GM12874 (cell line): ENCODE results near the gene TGM4.

Source experiments
- CTCF ChIP-seq: IDR thresholded peaks from 2 replicates; pipeline ENCODE4 v1.5.1; 2011; ENCODE audit warnings: low read depth, mild to moderate bottlenecking, control low read depth, low read length, moderate library complexity; ENCODE audit not compliant: insufficient read depth

Gene TGM4

GRCh38 chr3:44894485-44894884 is 20.1 kb downstream of the TGM4 start:
- no peak for TF ChIP-seq CTCF

DNA sequence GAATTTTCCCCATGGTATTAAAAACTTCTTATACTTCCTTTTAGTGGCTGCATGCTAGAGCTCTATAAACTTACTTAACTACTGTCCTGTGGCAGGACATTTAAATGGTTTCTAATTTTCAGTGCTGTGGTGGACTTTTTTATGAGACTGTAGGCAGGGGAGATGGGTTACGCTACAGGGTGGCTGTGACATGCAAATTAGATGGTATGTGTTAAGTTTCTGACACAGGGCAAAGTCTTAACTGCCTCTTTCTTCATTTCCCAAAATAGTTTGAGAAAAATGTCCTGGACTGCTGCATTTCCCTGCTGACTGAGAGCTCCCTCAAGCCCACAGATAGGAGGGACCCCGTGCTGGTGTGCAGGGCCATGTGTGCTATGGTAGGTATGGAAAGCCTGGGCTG is 22.0 kb downstream of the TGM4 start:
- no peak for TF ChIP-seq CTCF

DNA sequence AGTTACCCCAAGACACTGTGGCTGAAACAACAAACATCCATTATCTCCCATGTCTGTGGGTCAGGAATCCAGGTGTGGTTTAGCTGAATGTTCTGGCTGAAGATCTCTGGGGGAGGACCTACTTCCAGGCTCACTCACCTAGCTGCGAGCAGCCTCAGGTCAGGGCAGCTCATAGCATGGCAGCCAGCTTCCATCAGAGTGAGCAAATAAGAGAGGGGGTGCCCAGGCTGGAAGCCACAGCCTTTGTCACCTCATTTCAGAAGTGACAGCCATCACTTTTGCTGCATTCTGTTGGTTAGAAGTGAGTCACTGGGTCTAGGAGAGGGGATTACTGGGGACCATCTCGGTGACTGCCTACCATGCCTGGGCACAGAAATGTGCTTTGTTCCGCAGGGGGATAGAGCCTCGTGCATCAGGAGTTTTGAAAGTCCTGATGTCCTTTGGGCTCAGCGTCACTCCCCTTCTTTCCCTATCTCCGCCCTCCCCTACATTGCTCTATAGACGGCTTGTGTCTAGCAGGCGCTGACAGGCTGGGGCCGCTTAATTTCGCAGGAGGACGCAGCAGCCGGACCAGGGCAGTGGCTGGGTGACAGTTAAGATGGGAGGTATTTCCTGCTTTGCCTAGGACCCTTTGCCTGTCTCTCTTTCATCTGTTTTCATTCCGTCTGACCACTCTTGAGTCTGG is 25.4 kb downstream of the TGM4 start:
- no peak for TF ChIP-seq CTCF

DNA sequence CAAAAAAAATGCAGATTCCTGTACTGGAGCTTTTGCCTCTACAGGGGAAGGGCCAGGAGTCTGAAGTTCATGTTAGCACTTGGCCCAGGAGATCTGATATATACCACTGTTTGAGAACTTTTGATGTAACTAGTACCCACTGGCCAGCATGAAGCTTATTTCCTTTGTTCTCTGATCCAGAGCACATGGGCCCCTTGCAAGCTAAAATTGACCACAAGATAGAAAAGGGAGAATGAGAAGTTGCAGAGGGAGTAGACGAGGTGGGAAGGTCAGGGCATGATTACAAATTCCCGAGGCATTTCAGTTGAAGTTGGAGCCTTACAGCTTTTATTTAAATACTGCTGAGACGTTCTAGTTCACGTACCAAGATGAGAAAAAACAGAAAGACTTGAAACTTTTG is 28.2 kb downstream of the TGM4 start:
- TF ChIP-seq CTCF: no peak

DNA sequence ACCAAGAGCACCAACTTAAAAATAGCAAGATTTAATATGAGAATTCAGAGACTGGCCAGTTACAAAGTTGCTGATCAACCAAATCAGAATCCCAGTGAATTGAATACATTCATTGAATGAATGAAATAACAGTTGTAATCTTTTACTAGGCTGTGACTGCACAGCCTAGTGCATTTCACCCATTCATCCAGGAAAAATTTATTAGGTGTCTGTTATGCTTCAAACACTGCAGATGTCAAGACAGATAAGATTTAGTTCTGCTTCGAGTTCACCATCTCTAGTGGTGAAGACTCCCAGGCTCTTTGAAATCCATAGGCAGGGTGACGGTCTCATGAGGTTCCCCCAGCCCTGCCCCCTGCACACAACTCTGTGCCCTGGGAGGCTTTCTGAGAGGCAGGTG is 28.9 kb downstream of the TGM4 start:
- no peak for TF ChIP-seq CTCF

DNA sequence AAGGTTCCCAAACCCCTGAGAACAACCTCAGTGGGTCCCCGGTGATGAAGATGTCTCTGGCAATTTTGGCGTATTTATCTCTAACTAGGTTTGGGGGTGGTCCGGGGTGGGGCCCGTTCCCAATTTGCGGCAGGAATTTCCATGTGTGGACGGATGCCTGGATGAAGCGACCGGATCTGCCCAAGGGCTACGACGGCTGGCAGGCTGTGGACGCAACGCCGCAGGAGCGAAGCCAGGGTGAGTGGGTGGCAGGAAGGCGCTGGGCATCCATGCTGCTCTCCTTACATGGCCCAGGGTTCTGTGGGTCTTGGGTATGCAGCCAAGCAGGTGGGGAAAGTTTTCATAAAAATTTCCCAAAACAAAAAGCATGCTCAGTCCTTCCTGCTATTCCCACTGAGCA is 29.3 kb downstream of the TGM4 start:
- TF ChIP-seq CTCF: no peak

DNA sequence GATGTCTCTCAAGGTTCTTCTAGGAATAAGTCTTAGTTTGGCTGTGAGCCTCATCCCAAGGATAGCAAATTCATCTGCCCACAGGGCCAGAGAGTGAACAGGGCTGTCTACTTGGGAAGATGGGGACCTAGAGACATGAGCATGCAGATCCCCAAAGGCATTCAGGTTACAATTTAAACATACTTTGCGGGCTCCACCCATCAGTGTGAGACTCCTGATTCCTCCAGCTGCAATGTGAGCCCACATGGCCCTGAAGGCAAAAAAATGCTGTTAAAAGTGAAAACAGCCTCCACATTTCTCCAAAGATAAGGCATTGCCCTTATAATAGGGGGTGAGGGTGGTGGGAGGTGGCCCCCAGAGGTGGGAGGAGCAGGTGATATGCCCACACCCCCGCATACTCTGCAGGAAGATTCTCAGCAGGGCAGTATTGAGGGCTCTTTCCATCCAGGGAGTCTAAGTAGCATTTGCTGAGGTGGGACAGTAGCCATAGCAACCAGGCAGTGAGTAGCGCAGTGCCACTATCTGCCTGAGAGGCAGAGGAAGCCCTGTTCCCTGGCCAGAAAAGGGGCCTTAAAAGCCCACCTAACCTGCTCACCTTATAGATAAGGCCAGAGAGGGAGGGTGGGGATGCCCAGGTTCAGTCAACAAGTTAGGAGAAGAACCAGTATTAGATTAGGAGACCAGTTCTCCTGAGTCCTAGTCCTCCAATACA is 31.2 kb downstream of the TGM4 start:
- no peak for TF ChIP-seq CTCF
